H7 (cell line): ENCODE results near the gene PRPF40A. TPM values are rescaled to one million over a fixed set of nuclear protein-coding genes. Genes with fewer than 3 reads are reported as not detected.

Source experiments
- DNase-seq: peaks from one replicate; pipeline ENCODE4 v3.0.0; 2012
- H3K27me3 ChIP-seq: 2 replicates; pipeline ENCODE4 v1.6.0; 2011; ENCODE audit warnings: mild to moderate bottlenecking, low read length; ENCODE audit not compliant: control insufficient read depth, insufficient read depth
- H3K36me3 ChIP-seq: replicated peaks from 2 replicates; pipeline ENCODE4 v1.5.1; 2011; ENCODE audit warnings: low read length; ENCODE audit not compliant: control insufficient read depth, insufficient read depth
- H3K4me3 ChIP-seq: 2 replicates; pipeline ENCODE4 v1.5.1; 2011; ENCODE audit warnings: low read depth, mild to moderate bottlenecking, control low read depth, low read length, moderate library complexity; ENCODE audit not compliant: insufficient read depth
- total RNA-seq: library from RNA; depleted of rRNA; stranded (reverse); fragments of >200 nt; shearing (Covaris generic); gene quantifications from 2 replicates; pipeline ENCODE4 v1.2.3, GENCODE V29; 2014; rRNA removed

Gene PRPF40A
- total RNA-seq, 1 experiment from 2014 or later, result 157 TPM

- Histone ChIP-seq H3K4me3 (no peak overlapping the region), H3K27me3 (no peaks in the 10 kb centered on the region), H3K36me3 (peaks cover 3% of the 10 kb centered on the region)
- no peak for DNase-seq
Observed at GRCh38 chr2:152609154-152609553, 108.1 kb downstream of the PRPF40A start.

DNA sequence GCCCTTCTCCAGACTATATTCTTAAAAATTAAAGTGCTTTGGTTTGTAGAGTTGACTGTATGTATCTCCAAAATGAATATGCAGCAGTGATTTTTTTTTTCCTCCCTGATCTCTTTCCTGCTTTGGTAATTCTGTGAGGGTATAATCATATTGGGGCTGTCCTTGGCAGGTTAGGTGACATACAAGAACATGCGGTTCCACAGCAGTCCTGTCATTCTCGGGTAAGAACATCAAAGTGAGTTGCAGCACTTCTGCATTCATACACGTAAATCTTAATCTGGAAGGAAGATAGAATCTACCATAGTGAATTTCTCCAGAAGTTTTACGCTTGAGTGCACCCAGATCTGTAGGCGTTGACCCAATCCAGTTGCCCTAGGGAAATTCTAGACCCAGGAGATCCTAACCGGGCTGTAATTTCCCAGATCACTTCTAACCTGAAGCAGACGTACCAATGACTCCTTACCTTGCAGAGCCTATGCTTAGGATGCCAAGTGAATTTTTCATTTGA lies 109.4 kb downstream of the PRPF40A start:
- no peak for DNase-seq
- H3K4me3 ChIP-seq, result no peak overlapping the region
- H3K27me3 ChIP-seq, result no peaks in the 10 kb centered on the region
- peaks cover 3% of the 10 kb centered on the region; the same call in 1 of the 2 replicates for H3K36me3 ChIP-seq

DNA sequence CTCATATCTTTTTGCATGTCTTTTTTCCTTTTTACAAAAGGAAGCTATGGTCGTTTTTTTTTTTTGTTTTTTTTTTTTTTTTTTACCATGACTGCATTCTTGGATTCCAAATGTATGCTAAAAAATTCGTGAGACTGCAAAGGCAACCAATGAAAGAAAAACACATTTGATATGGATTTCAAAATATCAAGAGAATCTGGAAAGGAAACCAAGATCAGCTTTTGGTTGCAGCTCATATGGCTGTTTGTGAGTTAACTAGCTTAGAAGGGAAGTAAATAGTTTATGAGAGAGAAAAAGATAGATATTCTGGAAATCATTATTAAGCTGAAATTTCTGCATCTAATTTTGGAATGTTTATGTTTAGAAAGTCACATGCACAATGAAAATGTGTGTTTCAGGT lies 110.3 kb downstream of the PRPF40A start:
- no peak overlapping the region for H3K4me3 ChIP-seq
- peaks cover 3% of the 10 kb centered on the region; the same call in 1 of the 2 replicates for H3K36me3 ChIP-seq
- no peaks in the 10 kb centered on the region for H3K27me3 ChIP-seq
- DNase-seq, result no peak

- Histone ChIP-seq H3K27me3 (no peaks in the 10 kb centered on the region), H3K4me3 (no peak overlapping the region), H3K36me3 (no peaks in the 10 kb centered on the region)
- no peak for DNase-seq
Observed at GRCh38 chr2:152606081-152606480, 111.2 kb downstream of the PRPF40A start.

DNA sequence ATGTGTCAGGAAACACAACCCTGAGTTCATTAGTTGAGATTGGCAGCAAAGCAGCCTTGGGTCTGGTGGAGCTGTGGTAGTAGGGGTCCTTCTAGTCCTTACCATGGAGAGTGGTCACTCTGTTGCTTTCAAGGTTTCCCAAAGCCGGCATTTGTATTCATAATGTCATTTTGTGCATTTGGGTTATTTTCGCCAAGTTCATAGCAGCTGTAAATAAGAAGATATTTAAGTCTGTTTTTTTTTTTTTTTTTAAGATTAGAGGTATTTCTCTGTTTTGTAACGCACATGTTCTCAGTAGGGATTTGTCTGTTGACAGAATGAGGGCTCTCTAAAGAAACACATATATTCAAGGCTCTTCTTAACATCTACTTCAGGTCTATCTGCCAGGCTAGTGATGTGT lies 114.1 kb downstream of the PRPF40A start:
- no peak overlapping the region for H3K4me3 ChIP-seq
- H3K27me3 ChIP-seq, result no peaks in the 10 kb centered on the region
- DNase-seq, result no peak
- no peaks in the 10 kb centered on the region for H3K36me3 ChIP-seq

DNA sequence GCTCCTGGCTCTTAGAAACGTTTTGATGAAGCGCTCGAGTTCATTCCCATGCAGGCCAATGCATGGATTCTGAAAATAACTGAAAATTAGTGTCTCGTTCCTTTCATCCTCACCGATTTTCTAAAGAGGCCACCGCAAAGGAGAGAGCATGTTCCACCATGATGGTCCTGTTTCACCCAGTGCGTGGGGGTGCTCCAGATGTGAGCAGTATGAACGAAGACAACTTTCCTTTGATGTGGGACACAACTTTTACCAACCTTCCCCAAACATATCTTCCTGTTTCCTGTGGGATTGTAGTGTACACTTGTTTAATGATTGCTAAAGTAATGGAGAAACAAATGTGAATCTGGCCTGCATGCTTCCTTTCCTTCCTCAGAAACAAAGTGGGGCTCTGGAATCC lies 114.5 kb downstream of the PRPF40A start:
- H3K36me3 ChIP-seq, result no peaks in the 10 kb centered on the region
- no peak for DNase-seq
- no peaks in the 10 kb centered on the region for H3K27me3 ChIP-seq
- no peak overlapping the region for H3K4me3 ChIP-seq

Other genes with a start within 250 kb of the PRPF40A start
- 52.8 and 54.9 TPM in 2 replicates for gene ARL6IP6, start 1.2 kb upstream of the PRPF40A start, total RNA-seq